Uterus (tissue), 4 donors: ENCODE data around the gene CFTR. TPM values are rescaled to one million over a fixed set of nuclear protein-coding genes. Genes with fewer than 3 reads are reported as not detected.
"Not testable (repeated sequence)": the region's sequence is repeated elsewhere in the genome, so short reads cannot be mapped to it uniquely, and the experiment has no call there.

Experiments used
- DNase-seq, 2 donors: peaks; one replicate each; pipeline ENCODE4 v3.0.0-alpha.2; 2019 to 2020
- H3K27ac ChIP-seq, 2 donors: fragments of 200-600 bp; sonication (generic); 1 replicate in 1 of 2; 2 replicates in 1 of 2; pipeline ENCODE4 v1.5.1; 2016 to 2018
- H3K27me3 ChIP-seq, 2 donors: fragments of 200-600 bp; sonication (generic); one replicate each; pipeline ENCODE4 v1.5.1; 2018 to 2019; ENCODE audit warnings: control low read depth in 1 of 2
- H3K36me3 ChIP-seq, 2 donors: fragments of 200-600 bp; sonication (generic); one replicate each; pipeline ENCODE4 v1.5.1; 2019; ENCODE audit warnings: control low read depth in 1 of 2
- H3K4me1 ChIP-seq, 2 donors: fragments of 200-600 bp; sonication (generic); one replicate each; pipeline ENCODE4 v1.5.1; 2018 to 2019; ENCODE audit warnings: control low read depth in 1 of 2
- H3K4me3 ChIP-seq, 2 donors: fragments of 200-600 bp; sonication (generic); 1 replicate in 1 of 2; 2 replicates in 1 of 2; pipeline ENCODE4 v1.5.1; 2018 to 2019; ENCODE audit warnings: mild to moderate bottlenecking in 1 of 2
- H3K9me3 ChIP-seq, 2 donors: fragments of 200-600 bp; sonication (generic); one replicate each; pipeline ENCODE4 v1.5.1; 2019; ENCODE audit warnings: control low read depth in 1 of 2
- POLR2A ChIP-seq, 2 donors: fragments of 450-650 bp; IDR thresholded peaks; one replicate each; pipeline ENCODE4 v1.6.1; 2016; ENCODE audit warnings: antibody characterized with exemption in 2 of 2, mild to moderate bottlenecking in 1 of 2, moderate library complexity in 1 of 2
- intact Hi-C: fragments of 100-400 bp; cut with DNase I; formaldehyde crosslinking; loops from one replicate; pipeline ENCODE4 v1.15.1; 2023; ENCODE audit warnings: low total_unique reads
- total RNA-seq, 4 donors: library from RNA; depleted of rRNA in 3 of 4; stranded (reverse); fragments of >200 nt in 3 of 4; gene quantifications; one replicate each; pipeline versions ENCODE4 v1.1.0 to v1.2.4, GENCODE V29; 2014 to 2023
- TF ChIP-seq, protein P1 (sequence below), 4 experiments: fragments of 200-600 bp in 2 of 4; fragments of 450-650 bp in 2 of 4; sonication (generic) in 2 of 4; IDR thresholded peaks; one replicate each; pipeline ENCODE4 v1.5.1; 2016 to 2019; ENCODE audit warnings: antibody characterized with exemption in 4 of 4, mild to moderate bottlenecking in 2 of 4, moderate library complexity in 1 of 4
- donor health status: DM: yes; HTN: yes; CAD: no.

The CFTR gene
- total RNA-seq, 4 donors from 2014 or later = under 0.01 to 11.6 (median under 0.01) TPM; not detected in 1

DNA sequence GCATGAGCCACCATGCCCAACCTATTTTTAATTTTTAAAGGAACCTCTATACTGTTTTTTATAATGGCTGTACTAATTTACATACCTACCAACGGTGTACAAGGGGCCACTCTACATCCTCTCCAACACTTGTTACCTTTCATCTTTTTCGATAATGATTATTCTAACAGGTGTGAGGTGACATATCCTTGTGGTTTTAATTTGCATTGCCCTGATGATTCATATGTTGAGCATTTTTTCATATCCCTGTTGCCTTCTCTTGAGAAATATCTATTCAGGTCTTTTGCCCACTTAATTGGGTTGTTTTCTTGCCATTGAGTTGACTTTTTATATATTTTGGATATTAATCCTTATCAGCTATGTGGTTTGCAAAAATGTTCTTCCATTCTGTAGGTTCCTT is 226.4 kb downstream of the CFTR start:
- H3K36me3 ChIP-seq = no peaks in the 10 kb centered on the region
- no peak for TF ChIP-seq POLR2A (IDR thresholded peaks at IDR 0.05)
- TF ChIP-seq, protein P1, sequence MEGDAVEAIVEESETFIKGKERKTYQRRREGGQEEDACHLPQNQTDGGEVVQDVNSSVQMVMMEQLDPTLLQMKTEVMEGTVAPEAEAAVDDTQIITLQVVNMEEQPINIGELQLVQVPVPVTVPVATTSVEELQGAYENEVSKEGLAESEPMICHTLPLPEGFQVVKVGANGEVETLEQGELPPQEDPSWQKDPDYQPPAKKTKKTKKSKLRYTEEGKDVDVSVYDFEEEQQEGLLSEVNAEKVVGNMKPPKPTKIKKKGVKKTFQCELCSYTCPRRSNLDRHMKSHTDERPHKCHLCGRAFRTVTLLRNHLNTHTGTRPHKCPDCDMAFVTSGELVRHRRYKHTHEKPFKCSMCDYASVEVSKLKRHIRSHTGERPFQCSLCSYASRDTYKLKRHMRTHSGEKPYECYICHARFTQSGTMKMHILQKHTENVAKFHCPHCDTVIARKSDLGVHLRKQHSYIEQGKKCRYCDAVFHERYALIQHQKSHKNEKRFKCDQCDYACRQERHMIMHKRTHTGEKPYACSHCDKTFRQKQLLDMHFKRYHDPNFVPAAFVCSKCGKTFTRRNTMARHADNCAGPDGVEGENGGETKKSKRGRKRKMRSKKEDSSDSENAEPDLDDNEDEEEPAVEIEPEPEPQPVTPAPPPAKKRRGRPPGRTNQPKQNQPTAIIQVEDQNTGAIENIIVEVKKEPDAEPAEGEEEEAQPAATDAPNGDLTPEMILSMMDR (IDR thresholded peaks at IDR 0.05) = no peak

DNA sequence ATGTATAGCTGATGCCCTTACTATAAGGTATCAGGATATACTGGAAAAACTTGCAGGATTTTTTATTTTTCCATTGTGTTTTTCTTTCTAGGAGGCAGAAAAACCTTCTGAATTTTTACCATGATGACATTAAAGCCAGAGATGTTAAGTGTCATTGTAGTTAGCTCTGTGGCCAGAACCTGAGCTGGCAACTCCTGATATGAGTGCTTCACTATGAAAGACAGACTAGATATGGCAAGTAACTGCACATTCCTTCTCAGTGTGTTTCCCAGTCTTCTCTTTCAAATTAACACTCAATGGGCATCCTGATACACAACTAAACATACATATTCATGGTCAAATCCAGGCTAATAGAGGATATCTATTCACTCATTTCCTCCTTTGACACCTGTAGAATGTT is 227.3 kb downstream of the CFTR start:
- no peaks in the 10 kb centered on the region for H3K9me3 ChIP-seq
- intact Hi-C loops = no loop called here
- no peaks in the 10 kb centered on the region for H3K36me3 ChIP-seq
- H3K4me3 ChIP-seq = no peak overlapping the region
- no peaks in the 10 kb centered on the region for H3K4me1 ChIP-seq
- TF ChIP-seq, protein P1 (IDR thresholded peaks at IDR 0.05) = no peak
- TF ChIP-seq POLR2A (IDR thresholded peaks at IDR 0.05) = no peak
- DNase-seq = no peak
- H3K27ac ChIP-seq = no peak overlapping the region
- no peaks in the 10 kb centered on the region for H3K27me3 ChIP-seq

More for the DNA sequence above, 226.4 kb downstream of the CFTR start:
- H3K4me1 ChIP-seq = no peaks in the 10 kb centered on the region
- H3K9me3 ChIP-seq = no peaks in the 10 kb centered on the region
- H3K4me3 ChIP-seq = no peak overlapping the region
- intact Hi-C loops = no loop called here
- no peak overlapping the region for H3K27ac ChIP-seq
- no peaks in the 10 kb centered on the region for H3K27me3 ChIP-seq
- no peak for DNase-seq

DNA sequence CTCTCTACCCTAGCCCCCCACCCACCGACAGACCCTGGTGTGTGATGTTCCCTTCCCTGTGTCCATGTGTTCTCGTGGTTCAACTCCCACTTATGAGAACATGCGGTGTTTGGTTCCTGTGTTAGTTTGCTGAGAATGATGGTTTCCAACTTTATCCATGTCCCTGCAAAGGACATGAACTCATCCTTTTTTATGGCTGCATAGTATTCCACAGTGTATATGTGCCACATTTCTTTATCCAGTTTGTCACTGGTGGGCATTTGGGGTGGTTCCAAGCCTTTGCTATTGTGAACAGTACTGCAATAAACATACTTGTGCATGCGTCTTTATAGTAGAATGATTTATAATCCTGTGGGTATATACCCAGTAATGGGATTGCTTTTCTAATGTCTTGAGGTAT is 228.3 kb downstream of the CFTR start:
- H3K4me3 ChIP-seq, DNase-seq, H3K36me3 ChIP-seq, H3K27me3 ChIP-seq, intact Hi-C loops, H3K27ac ChIP-seq, H3K9me3 ChIP-seq, H3K4me1 ChIP-seq: not testable (repeated sequence)

DNA sequence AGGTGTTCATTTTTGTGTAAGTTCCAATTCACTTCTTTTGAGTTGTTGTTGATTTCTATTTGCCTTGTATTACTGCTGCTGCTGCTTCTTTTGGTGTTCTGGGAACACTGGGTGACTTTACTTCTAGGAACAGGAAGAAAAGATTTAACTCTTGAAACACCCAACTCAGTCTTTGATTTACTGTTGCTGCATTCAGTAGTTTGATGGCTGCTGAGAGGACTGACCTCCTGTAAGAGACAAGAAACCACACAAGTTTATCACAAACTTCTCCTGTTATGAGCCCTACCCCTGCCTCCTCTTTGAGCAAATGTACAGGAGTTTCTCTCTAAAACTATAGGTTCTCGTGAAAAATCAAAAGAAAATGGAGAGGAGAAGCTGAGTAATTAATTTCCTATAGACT is 231.7 kb downstream of the CFTR start:
- Histone ChIP-seq H3K9me3 (no peaks in the 10 kb centered on the region), H3K4me3 (no peak overlapping the region), H3K27me3 (no peaks in the 10 kb centered on the region), H3K27ac (no peak overlapping the region), H3K36me3 (no peaks in the 10 kb centered on the region), H3K4me1 (no peaks in the 10 kb centered on the region)
- TF ChIP-seq, protein P1 (IDR thresholded peaks at IDR 0.05) = no peak
- TF ChIP-seq POLR2A (IDR thresholded peaks at IDR 0.05) = no peak
- intact Hi-C loops = no loop called here
- no peak for DNase-seq

DNA sequence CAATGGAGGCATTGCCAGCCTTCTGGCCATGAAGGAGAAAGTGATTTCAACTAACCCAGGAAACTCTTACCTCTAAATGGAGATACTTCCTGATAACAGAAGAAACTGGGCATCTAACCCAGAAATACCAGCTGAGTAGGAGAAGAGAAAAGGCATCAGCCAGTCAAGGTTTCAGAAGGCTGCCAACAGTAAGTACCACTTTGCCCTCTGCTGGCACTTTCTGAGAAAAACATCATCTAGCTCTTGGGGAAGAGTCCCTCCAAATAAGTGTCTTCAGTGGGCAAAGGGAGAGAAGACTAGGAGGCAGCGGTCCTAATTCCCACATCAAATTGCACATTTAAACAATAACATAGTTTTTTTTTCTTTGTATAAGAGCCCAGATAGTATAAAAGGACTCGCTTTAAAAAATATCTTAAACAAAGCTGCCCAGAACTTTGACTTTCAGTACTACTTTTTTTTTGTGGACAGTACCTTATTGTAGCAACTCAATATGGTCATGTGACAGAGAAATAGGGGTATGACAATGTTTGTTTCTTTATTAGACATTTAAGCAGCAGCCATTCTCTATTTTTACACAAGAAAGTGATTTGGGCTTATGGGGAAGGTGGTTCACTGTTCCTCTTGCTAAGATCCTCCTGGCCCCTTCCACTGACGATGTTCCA is 236.1 kb downstream of the CFTR start:
- Histone ChIP-seq H3K4me1 (no peaks in the 10 kb centered on the region), H3K4me3 (no peak overlapping the region), H3K36me3 (no peaks in the 10 kb centered on the region), H3K9me3 (no peaks in the 10 kb centered on the region), H3K27me3 (no peaks in the 10 kb centered on the region), H3K27ac (no peak overlapping the region)
- DNase-seq = no peak
- no peak for TF ChIP-seq POLR2A (IDR thresholded peaks at IDR 0.05)
- TF ChIP-seq, protein P1 (IDR thresholded peaks at IDR 0.05) = peak in 3 of 4 experiments; percentile 4 to 39 (median 34)
- intact Hi-C loops = no loop called here
